Measurements from ENCODE around the gene CREB5. TPM values are rescaled to one million over a fixed set of nuclear protein-coding genes. Genes with fewer than 3 reads are reported as not detected.

CREB5 gene
- total RNA-seq, 4 donors from 2014 or later = 6.6 to 18.6 (median 12.6) TPM

- intact Hi-C loops (cut with DNase I) = loop anchor here (5.0 kb wide), 1 partner anchor 269 kb away; no protein-coding TSS in a partner anchor
These were observed 273.5 kb downstream of the CREB5 start for GRCh38 chr7:28685644-28686417.

GRCh38 chr7:28686418-28686800 lies 274.1 kb downstream of the CREB5 start:
- H3K27ac ChIP-seq (replicated peaks in 1 of 4) = peak overlapping the region; percentile 79 to 93 (median 86)
- H3K4me1 ChIP-seq = peaks cover 35 to 58% (median 46%) of the 10 kb centered on the region in 4 donors
- WGBS = 1% methylated on average over 12 of the region's 12 CpGs
- TF ChIP-seq CTCF (IDR thresholded peaks at IDR 0.05) = no peak
- no peak for TF ChIP-seq POLR2A (IDR thresholded peaks at IDR 0.05; ENCODE audit: low read depth)
- TF ChIP-seq POLR2AphosphoS5 (IDR thresholded peaks at IDR 0.05) = peak in 1 of 2 donors; percentile 53
- H3K36me3 ChIP-seq = no peaks in the 10 kb centered on the region
- no peak for DNase-seq (ENCODE audit: extremely low spot score)
- no peaks in the 10 kb centered on the region for H3K9me3 ChIP-seq
- H3K4me3 ChIP-seq = peak overlapping the region; percentile 44 to 58 (median 50)
- H3K27me3 ChIP-seq = no peaks in the 10 kb centered on the region
- intact Hi-C loops (cut with DNase I) = loop anchor here (5.0 kb wide), 1 partner anchor 269 kb away; no protein-coding TSS in a partner anchor

More at GRCh38 chr7:28685644-28686417, 273.5 kb downstream of the CREB5 start:
- WGBS = under 1% methylated on average over 15 of the region's 15 CpGs
- peak overlapping the region; percentile 79 to 93 (median 86) for H3K27ac ChIP-seq (replicated peaks in 1 of 4)
- H3K36me3 ChIP-seq = no peaks in the 10 kb centered on the region
- no peaks in the 10 kb centered on the region for H3K9me3 ChIP-seq
- TF ChIP-seq POLR2A (IDR thresholded peaks at IDR 0.05; ENCODE audit: low read depth) (peak; percentile 81), POLR2AphosphoS5 (IDR thresholded peaks at IDR 0.05) (peak; percentile 90 to 99), CTCF (IDR thresholded peaks at IDR 0.05) (peak in 1 of 3 experiments; percentile 8), EP300 (IDR thresholded peaks at IDR 0.05) (no peak)
- peak overlapping the region; percentile 44 to 58 (median 50) for H3K4me3 ChIP-seq
- no peaks in the 10 kb centered on the region for H3K27me3 ChIP-seq
- peaks cover 35 to 58% (median 46%) of the 10 kb centered on the region in 4 donors for H3K4me1 ChIP-seq
- peak; percentile 98 for DNase-seq (ENCODE audit: extremely low spot score)

GRCh38 chr7:28687537-28687936 lies 275.2 kb downstream of the CREB5 start:
- H3K27ac ChIP-seq (replicated peaks in 1 of 4) = peak overlapping the region; percentile 79 to 93 (median 86)

GRCh38 chr7:28688174-28688573 lies 275.9 kb downstream of the CREB5 start:
- Histone ChIP-seq H3K27me3 (no peaks in the 10 kb centered on the region), H3K4me1 (peaks cover 35 to 58% (median 46%) of the 10 kb centered on the region in 4 donors), H3K4me3 (peak overlapping the region in 2 of 4 donors; percentile 44 to 58), H3K27ac (replicated peaks in 1 of 4) (peak overlapping the region; percentile 79 to 93 (median 86)), H3K9me3 (no peaks in the 10 kb centered on the region), H3K36me3 (no peaks in the 10 kb centered on the region)
- DNase-seq (ENCODE audit: extremely low spot score) = no peak
- 60% methylated on average over 2 of the region's 2 CpGs for WGBS
- TF ChIP-seq EP300 (IDR thresholded peaks at IDR 0.05) (no peak), CTCF (IDR thresholded peaks at IDR 0.05) (no peak), POLR2A (IDR thresholded peaks at IDR 0.05; ENCODE audit: low read depth) (no peak), POLR2AphosphoS5 (IDR thresholded peaks at IDR 0.05) (no peak)
- intact Hi-C loops (cut with DNase I) = loop anchor here (5.0 kb wide), 1 partner anchor 271 kb away; no protein-coding TSS in a partner anchor

More at GRCh38 chr7:28687537-28687936, 275.2 kb downstream of the CREB5 start:
- intact Hi-C loops (cut with DNase I) = loop anchor here (5.0 kb wide), 1 partner anchor 270 kb away; no protein-coding TSS in a partner anchor
- Histone ChIP-seq H3K9me3 (no peaks in the 10 kb centered on the region), H3K4me1 (peaks cover 35 to 58% (median 46%) of the 10 kb centered on the region in 4 donors), H3K27me3 (no peaks in the 10 kb centered on the region), H3K4me3 (peak overlapping the region; percentile 44 to 58 (median 50)), H3K36me3 (no peaks in the 10 kb centered on the region)
- no peak for TF ChIP-seq POLR2A (IDR thresholded peaks at IDR 0.05; ENCODE audit: low read depth)
- no peak for TF ChIP-seq CTCF (IDR thresholded peaks at IDR 0.05)
- no peak for TF ChIP-seq POLR2AphosphoS5 (IDR thresholded peaks at IDR 0.05)
- TF ChIP-seq EP300 (IDR thresholded peaks at IDR 0.05) = no peak
- WGBS = 32% methylated on average over 4 of the region's 4 CpGs
- no peak for DNase-seq (ENCODE audit: extremely low spot score)

Data from esophagus muscularis mucosa (tissue), 4 donors.